Epidermal melanocyte (primary cell): ENCODE results near the gene SPTAN1.
"Not testable (repeated sequence)": the region's sequence is repeated elsewhere in the genome, so short reads cannot be mapped to it uniquely, and the experiment has no call there.

ENCODE experiments used
- DNase-seq: peaks from one replicate; pipeline ENCODE4 v3.0.0; 2011; ENCODE audit warnings: low spot score; ENCODE audit not compliant: insufficient read length

SPTAN1 gene

GRCh38 chr9:128552153-128552743 lies at the start of gene SPTAN1:
SPTAN1 (plus strand) TSS chr9:128552587; CDS start chr9:128566741, 14,154 bp downstream.
- peak; percentile 84 for DNase-seq

GRCh38 chr9:128503415-128503825 lies 49.0 kb upstream of the SPTAN1 start:
- DNase-seq: not testable (repeated sequence)

- DNase-seq: no peak
Measured at GRCh38 chr9:128503870-128504269, 48.5 kb upstream of the SPTAN1 start.

GRCh38 chr9:128504485-128505413 lies 47.6 kb upstream of the SPTAN1 start, which contains the start of gene GLE1:
GLE1 (plus strand) TSS chr9:128504719; CDS start chr9:128504806, 87 bp downstream.
- DNase-seq: peak; percentile 96

GRCh38 chr9:128505414-128505765 lies 47.0 kb upstream of the SPTAN1 start:
- no peak for DNase-seq

GRCh38 chr9:128505906-128506305 lies 46.5 kb upstream of the SPTAN1 start:
- DNase-seq: not testable (repeated sequence)

- DNase-seq: no peak
Measured at GRCh38 chr9:128512820-128513219, 39.6 kb upstream of the SPTAN1 start.

- no peak for DNase-seq
Measured at GRCh38 chr9:128521956-128522355, 30.4 kb upstream of the SPTAN1 start.

GRCh38 chr9:128523199-128523925 lies 29.0 kb upstream of the SPTAN1 start:
- no peak for DNase-seq

- DNase-seq: no peak
Measured at GRCh38 chr9:128526720-128527119, 25.7 kb upstream of the SPTAN1 start.

- no peak for DNase-seq
Measured at GRCh38 chr9:128528445-128529160, 23.8 kb upstream of the SPTAN1 start.

- no peak for DNase-seq
Measured at GRCh38 chr9:128529191-128529590, 23.2 kb upstream of the SPTAN1 start.

- DNase-seq: no peak
Measured at GRCh38 chr9:128532581-128532980, 19.8 kb upstream of the SPTAN1 start.

- DNase-seq: no peak
Measured at GRCh38 chr9:128540634-128541360, 11.6 kb upstream of the SPTAN1 start.

- DNase-seq: no peak
Measured at GRCh38 chr9:128546504-128546903, 5.9 kb upstream of the SPTAN1 start.

GRCh38 chr9:128548876-128549275 lies 3.5 kb upstream of the SPTAN1 start:
- no peak for DNase-seq

- no peak for DNase-seq
Measured at GRCh38 chr9:128550226-128550625, 2.2 kb upstream of the SPTAN1 start.

- no peak for DNase-seq
Measured at GRCh38 chr9:128550770-128551656, 1.4 kb upstream of the SPTAN1 start.

- DNase-seq: peak; percentile 85
Measured at GRCh38 chr9:128551657-128552152, 682 bp upstream of the SPTAN1 start.
